Spleen (tissue), 11 donors: ENCODE measurements around the gene DKK3. TPM values are rescaled to one million over a fixed set of nuclear protein-coding genes. Genes with fewer than 3 reads are reported as not detected.
A peak's percentile ranks its signal among the peaks of the same experiment; 100 is the strongest.

ENCODE experiments used
- DNase-seq: peaks from one replicate; pipeline ENCODE4 v3.0.0-alpha.2; 2020
- H3K27ac ChIP-seq, 8 donors: fragments of 200-600 bp; sonication (generic) in 7 of 8; 1 replicate in 4 of 8; 2 replicates in 4 of 8; pipeline versions ENCODE4 v1.5.0 to v1.8.0; 2016 to 2021; ENCODE audit warnings: inconsistent platforms in 4 of 8, mild to moderate bottlenecking in 4 of 8, moderate library complexity in 1 of 8
- H3K27me3 ChIP-seq, 7 donors: fragments of 200-600 bp; sonication (generic) in 6 of 7; replicated peaks in 1 of 7; 1 replicate in 4 of 7; 2 replicates in 3 of 7; pipeline versions ENCODE4 v1.5.0 to v1.8.0; 2016 to 2021; ENCODE audit warnings: inconsistent platforms in 3 of 7, mild to moderate bottlenecking in 1 of 7
- H3K36me3 ChIP-seq, 6 donors: fragments of 200-600 bp; sonication (generic) in 5 of 6; 1 replicate in 4 of 6; 2 replicates in 2 of 6; pipeline versions ENCODE4 v1.5.0 to v1.8.0; 2016 to 2021; ENCODE audit warnings: inconsistent platforms in 2 of 6
- H3K4me1 ChIP-seq, 6 donors: fragments of 200-600 bp; sonication (generic) in 5 of 6; 1 replicate in 3 of 6; 2 replicates in 3 of 6; pipeline versions ENCODE4 v1.5.0 to v1.8.0; 2016 to 2021; ENCODE audit warnings: inconsistent platforms in 3 of 6
- H3K4me3 ChIP-seq, 8 donors: fragments of 200-600 bp; sonication (generic) in 7 of 8; 1 replicate in 4 of 8; 2 replicates in 4 of 8; pipeline versions ENCODE4 v1.5.0 to v1.8.0; 2016 to 2021; ENCODE audit warnings: inconsistent platforms in 4 of 8, mild to moderate bottlenecking in 4 of 8, moderate library complexity in 2 of 8
- H3K9me3 ChIP-seq, 8 donors: fragments of 200-600 bp; sonication (generic) in 7 of 8; 1 replicate in 4 of 8; 2 replicates in 4 of 8; pipeline versions ENCODE4 v1.5.0 to v1.8.0; 2016 to 2021; ENCODE audit warnings: inconsistent platforms in 4 of 8
- CTCF ChIP-seq, 11 experiments: fragments of 200-600 bp in 7 of 11; fragments of 450-650 bp in 4 of 11; sonication (generic) in 4 of 11; IDR thresholded peaks in 8 of 11; conservative IDR thresholded peaks in 3 of 11; 1 replicate in 7 of 11; 2 replicates in 4 of 11; pipeline versions ENCODE4 v1.4.0 to v1.8.0; 2016 to 2021; ENCODE audit warnings: antibody characterized with exemption in 11 of 11, inconsistent platforms in 4 of 11, mild to moderate bottlenecking in 1 of 11
- POLR2A ChIP-seq, 3 donors: fragments of 450-650 bp; IDR thresholded peaks; one replicate each; pipeline ENCODE4 v1.5.1; 2017; ENCODE audit warnings: antibody characterized with exemption in 3 of 3, mild to moderate bottlenecking in 1 of 3
- POLR2AphosphoS5 ChIP-seq, 3 donors: sonication (generic); formaldehyde crosslinking; IDR thresholded peaks; one replicate each; pipeline ENCODE4 v1.5.1; 2017; ENCODE audit warnings: antibody characterized with exemption in 3 of 3
- WGBS, 5 donors: extraction: QIAGEN DNeasy Blood & Tissue Kit in 3 of 5; methylation state at CpG; one replicate each; pipeline versions ENCODE4 v1.1.5 to v1.1.7; 2013 to 2018; 5-methylcytosine and 5-hydroxymethylcytosine counted together
- intact Hi-C: fragments of 100-400 bp; cut with DNase I; formaldehyde crosslinking; loops from one replicate; pipeline ENCODE4 v1.15.0; 2023; ENCODE audit warnings: low total_unique reads
- polyA plus RNA-seq, 3 donors: library from polyadenylated mRNA; stranded (reverse); fragments of 200-250 nt; gene quantifications; one replicate each; pipeline ENCODE4 v1.2.1, GENCODE V29; 2013
- total RNA-seq, 7 donors: library from RNA; depleted of rRNA in 3 of 7; stranded (reverse); fragments of >200 nt in 3 of 7; fragmentation: NEBNext Ultra II Directional in 4 of 7; extraction: Animal tissue kit (Norgen Biotek cat#: 25700) in 4 of 7; gene quantifications; one replicate each; pipeline versions ENCODE4 v1.1.0 to v1.2.1, GENCODE V29; 2016 to 2021
- donor health status: healthy with polysubstance abuse.
- donor health status: DM: no; HTN: no; CAD: no; lungs with moderate emphysema.
- donor health status: DM: no; HTN: no; CAD: no.
- donor health status: Bipolar disorder and iron deficiency.
- donor health status: healthy.
- donor health status: DM: no; HTN: no; CAD: no.
- donor health status: DM: yes; HTN: yes; CAD: no.

DKK3 gene
- total and polyA plus RNA-seq, 10 donors, result 8.6 to 111 (median 45.9) TPM

DNA sequence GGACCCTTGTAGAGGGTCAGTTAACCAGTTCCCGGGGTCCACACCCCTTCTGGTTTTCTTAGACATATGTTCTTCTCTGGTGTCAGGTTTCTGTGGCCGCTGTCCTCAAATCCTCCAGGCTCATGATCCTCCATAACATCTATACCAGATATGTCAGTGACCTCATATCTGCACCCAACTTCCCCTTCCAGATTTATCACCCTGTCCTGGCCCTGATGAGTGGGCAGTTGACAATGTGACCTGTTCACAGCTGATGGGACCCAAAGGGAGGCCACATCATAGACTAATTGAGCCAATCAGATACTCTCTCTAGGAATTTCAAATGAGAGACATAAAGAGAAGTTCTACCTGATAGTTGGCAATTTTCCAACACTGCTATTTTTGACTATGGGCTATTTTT, 5.1 kb downstream of the DKK3 start:
- Histone ChIP-seq H3K9me3 (no peaks in the 10 kb centered on the region), H3K4me3 (no peak overlapping the region), H3K4me1 (peaks cover 0 to 20% (median 12%) of the 10 kb centered on the region in 6 donors), H3K36me3 (no peaks in the 10 kb centered on the region), H3K27ac (no peak overlapping the region), H3K27me3 (peaks cover 0 to 42% (median 14%) of the 10 kb centered on the region in 7 donors)
- WGBS, 5 donors, result 81 to 93% (median 89%) methylated on average over 2 of the region's 2 CpGs
- DNase-seq, result no peak
- intact Hi-C loops, result no loop called here
- TF ChIP-seq POLR2AphosphoS5 (IDR thresholded peaks at IDR 0.05), result no peak
- TF ChIP-seq CTCF (IDR thresholded peaks at IDR 0.05 in 8 of 11, conservative IDR thresholded peaks at IDR 0.05 in 3 of 11), result no peak
- TF ChIP-seq POLR2A (IDR thresholded peaks at IDR 0.05), result no peak

DNA sequence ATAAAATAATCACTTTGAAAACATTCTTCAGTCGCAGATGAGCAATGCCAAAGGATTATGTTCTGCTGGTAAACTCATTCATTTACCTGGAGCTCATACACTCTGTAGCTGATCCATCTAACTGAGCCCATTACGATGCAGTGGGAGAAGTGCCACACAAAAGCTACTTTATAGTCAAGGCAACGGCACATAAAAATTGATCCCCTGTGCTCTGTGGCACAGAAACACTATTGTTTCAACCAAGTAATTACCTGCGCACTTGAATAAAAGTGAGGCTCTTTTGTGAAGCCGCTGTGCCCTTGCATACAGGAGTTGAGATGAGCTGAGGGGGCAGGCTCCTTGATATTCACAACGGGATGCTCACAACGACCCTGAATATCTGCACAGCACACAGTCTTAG, 7.2 kb downstream of the DKK3 start:
- 67 to 97% (median 88%) methylated on average over 7 of the region's 7 CpGs for WGBS, 5 donors
- TF ChIP-seq CTCF (IDR thresholded peaks at IDR 0.05 in 8 of 11, conservative IDR thresholded peaks at IDR 0.05 in 3 of 11) (no peak), POLR2AphosphoS5 (IDR thresholded peaks at IDR 0.05) (no peak), POLR2A (IDR thresholded peaks at IDR 0.05) (no peak)
- intact Hi-C loops, result no loop called here
- Histone ChIP-seq H3K4me3 (no peak overlapping the region), H3K27ac (no peak overlapping the region), H3K9me3 (no peaks in the 10 kb centered on the region), H3K27me3 (peaks cover 0 to 25% (median 0%) of the 10 kb centered on the region in 7 donors), H3K4me1 (peaks cover 0 to 18% (median 4%) of the 10 kb centered on the region in 6 donors), H3K36me3 (no peaks in the 10 kb centered on the region)
- no peak for DNase-seq

- H3K27ac ChIP-seq, result peak overlapping the region in 2 of 8 donors; percentile 1 to 24
Measured at GRCh38 chr11:11998091-11998781, 10.2 kb downstream of the DKK3 start.

More at GRCh38 chr11:11998091-11998781, 10.2 kb downstream of the DKK3 start:
- 44 to 57% (median 55%) methylated on average over 8 of the region's 8 CpGs for WGBS, 5 donors
- no peaks in the 10 kb centered on the region for H3K9me3 ChIP-seq
- H3K4me3 ChIP-seq, result peak overlapping the region in 1 of 8 donors; percentile 41
- H3K4me1 ChIP-seq, result peaks cover 0 to 18% (median 2%) of the 10 kb centered on the region in 6 donors
- TF ChIP-seq CTCF (IDR thresholded peaks at IDR 0.05 in 8 of 11, conservative IDR thresholded peaks at IDR 0.05 in 3 of 11) (no peak), POLR2A (IDR thresholded peaks at IDR 0.05) (no peak)
- H3K36me3 ChIP-seq, result no peaks in the 10 kb centered on the region
- no peak for DNase-seq
- intact Hi-C loops, result no loop called here
- H3K27me3 ChIP-seq, result peaks cover 0 to 11% (median 0%) of the 10 kb centered on the region in 7 donors
